HG03280 (cell line): Measurements from ENCODE around the gene PABPC1L2B.
"Not testable (repeated sequence)": the region's sequence is repeated elsewhere in the genome, so short reads cannot be mapped to it uniquely, and the experiment has no call there.

ENCODE experiments used
- ATAC-seq: cut with Tn5 transposase; IDR thresholded peaks from one replicate; pipeline ENCODE4 v1.9.1; 2021; ENCODE audit warnings: mild to moderate bottlenecking, moderate library complexity; ENCODE audit not compliant: unreplicated experiment

Gene PABPC1L2B

DNA sequence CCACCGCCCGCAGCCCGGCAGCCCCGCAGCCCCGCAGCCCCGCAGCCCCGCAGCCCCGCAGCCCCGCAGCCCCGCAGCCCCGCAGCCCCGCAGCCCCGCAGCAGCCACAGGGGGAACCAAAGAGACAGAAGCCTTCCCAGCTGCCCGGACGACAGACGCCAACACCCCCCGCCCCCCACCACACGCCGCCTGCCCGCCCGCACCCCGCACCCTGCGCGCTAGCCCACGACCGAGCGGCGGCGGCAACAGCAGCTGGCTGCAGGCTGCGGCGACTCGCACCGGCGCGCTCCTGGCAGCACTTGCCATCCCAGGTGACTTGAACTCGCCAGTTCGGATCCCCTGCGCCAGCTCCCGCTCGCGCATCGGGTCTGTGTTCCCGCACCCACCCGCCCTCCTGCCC is at the start of gene PABPC1L2B:
Gene PABPC1L2B (plus strand): TSS at position 207 of the 400 bp plus-strand sequence. CDS start 704 bp downstream, outside the sequence.
- ATAC-seq = not testable (repeated sequence)

DNA sequence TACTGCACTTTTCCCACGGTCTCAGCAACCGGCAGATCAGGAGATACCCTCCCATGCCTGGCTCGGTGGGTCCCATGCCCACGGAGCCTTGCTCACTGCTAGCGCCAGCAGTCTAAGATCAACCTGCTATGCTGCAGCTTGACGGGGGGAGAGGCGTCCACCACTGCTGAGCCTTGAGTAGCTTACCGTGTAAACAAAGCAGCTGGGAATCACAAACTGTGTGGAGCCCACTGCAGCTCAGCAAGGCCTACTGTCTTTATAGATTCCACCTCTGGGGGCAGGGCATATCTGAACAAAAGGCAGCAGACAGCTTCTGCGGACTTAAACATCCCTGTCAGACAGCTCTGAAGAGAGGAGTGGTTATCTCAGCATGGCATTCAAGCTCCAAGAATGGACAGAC is 42.8 kb upstream of the PABPC1L2B start:
- ATAC-seq = not testable (repeated sequence)

DNA sequence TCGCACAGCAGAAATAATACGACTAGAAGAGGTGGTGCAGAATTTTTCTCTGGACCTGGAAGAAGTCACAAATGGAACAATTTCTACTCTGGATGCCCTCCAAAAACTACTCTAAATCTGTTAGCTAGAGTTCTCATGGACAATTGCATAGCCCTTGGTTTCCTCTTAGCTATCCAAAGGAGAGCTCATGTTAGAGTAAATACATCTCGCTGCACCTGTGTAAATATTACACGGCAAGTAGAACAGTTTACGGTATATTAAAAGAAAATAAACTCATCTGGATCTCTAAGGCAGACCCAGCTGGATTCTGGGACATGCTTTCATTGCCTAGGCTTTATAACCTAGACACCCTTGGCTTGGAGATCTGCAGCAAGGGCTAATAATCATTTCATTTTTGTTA is 30.9 kb upstream of the PABPC1L2B start:
- ATAC-seq = not testable (repeated sequence)

DNA sequence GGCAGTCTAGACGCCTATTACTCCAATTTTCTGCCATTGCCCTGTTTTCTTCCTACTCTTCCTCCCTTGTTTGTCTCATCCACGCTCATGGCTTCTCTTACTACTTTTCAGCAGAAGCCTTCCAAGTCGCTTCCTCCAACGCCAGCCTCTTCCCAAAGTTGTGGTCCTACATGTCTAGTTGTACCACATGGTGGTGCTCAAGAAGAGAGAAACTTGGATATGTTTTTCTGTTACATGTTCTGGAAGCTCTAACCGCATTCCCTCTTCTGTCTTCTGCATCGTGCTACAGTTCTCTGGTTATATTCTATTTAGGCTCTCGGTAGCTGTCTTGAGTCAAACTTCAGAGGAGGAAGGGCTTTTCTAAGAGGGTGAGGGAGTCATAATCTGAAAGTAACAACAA is 27.9 kb upstream of the PABPC1L2B start:
- ATAC-seq = not testable (repeated sequence)

DNA sequence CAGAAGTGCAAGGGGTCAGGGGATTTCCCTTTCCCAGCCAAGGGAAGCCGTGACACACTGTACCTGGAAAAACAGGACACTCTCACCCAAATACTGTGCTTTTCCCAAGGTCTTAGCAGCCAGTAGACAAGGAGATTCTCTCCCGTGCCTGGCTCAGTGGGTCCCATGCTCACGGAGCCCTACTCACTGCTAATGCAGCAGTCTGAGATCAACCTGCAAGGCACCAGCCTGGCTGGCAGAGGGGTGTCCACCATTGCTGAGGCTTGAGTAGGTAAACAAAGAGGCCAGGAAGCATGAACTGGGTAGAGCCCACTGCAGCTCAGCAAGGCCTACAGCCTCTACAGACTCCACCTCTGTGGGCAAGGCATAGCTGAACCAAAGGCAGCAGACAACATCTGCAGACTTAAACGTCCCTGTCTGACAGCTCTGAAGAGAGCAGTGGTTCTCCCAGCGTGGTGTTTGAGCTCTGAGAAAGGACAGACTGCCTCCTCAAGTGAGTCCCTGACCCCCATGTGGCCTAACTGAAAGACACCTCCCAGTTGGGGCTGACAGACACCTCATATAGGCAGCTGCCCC is 21.8 kb upstream of the PABPC1L2B start:
- ATAC-seq = not testable (repeated sequence)

DNA sequence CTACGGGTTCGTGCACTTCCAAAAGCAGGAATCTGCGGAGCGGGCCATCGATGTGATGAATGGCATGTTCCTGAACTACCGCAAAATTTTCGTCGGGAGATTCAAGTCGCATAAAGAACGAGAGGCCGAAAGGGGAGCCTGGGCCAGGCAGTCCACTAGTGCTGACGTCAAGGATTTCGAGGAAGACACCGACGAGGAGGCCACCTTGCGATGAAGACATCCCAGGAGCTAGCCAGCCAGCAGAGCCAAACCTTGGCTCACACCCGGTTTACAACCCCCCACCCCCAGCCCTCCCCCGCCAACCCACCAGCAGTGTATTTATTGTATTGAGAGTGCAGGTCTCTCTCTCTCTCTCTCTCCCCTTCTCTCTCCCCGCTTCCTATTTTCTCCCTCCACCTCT is 1.3 kb downstream of the PABPC1L2B start:
- not testable (repeated sequence) for ATAC-seq

DNA sequence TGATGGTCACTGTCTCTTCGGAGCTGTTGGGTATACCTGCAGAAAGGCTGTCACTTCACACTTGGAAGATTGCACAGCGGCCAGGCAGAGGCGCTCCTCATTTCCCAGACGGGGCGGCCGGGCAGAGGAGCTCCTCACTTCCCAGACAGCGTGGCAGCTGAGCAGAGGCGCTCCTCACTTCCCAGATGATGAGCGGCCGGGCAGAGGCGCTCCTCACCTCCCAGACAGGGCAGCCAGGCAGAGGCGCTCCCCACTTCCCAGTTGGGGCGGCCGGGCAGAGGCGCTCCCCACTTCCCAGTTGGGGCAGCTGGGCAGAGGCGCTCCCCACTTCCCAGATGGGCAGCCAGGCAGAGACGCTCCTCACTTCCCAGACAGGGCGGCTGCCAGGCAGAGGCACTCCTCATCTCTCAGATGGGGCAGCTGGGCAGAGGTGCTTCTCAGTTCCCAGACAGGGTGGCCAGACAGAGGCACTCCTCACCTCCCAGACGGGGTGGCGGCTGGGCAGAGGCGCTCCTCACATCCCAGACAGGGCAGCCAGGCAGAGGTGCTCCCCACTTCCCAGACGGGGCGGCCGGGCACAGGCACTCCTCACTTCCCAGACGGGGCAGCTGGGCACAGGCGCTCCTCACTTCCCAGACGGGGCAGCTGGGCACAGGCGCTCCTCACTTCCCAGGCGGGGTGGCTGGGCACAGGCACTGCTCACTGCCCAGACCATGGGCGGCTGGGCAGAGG is 18.8 kb downstream of the PABPC1L2B start:
- no peak for ATAC-seq

DNA sequence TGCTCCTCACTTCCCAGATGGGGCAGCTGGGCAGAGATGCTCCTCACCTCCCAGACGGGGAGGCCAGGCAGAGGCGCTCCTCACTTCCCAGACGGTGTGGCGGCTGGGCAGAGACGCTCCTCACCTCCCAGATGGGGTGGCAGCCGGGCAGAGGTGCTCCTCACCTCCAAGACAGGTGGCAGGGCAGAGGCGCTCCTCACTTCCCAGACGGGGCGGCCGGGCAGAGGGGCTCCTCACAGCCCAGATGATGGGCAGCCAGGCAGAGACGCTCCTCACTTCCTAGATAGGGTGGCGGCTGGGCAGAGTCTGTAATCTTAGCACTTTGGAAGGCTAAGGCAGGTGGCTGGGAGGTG is 19.3 kb downstream of the PABPC1L2B start:
- ATAC-seq = not testable (repeated sequence)

DNA sequence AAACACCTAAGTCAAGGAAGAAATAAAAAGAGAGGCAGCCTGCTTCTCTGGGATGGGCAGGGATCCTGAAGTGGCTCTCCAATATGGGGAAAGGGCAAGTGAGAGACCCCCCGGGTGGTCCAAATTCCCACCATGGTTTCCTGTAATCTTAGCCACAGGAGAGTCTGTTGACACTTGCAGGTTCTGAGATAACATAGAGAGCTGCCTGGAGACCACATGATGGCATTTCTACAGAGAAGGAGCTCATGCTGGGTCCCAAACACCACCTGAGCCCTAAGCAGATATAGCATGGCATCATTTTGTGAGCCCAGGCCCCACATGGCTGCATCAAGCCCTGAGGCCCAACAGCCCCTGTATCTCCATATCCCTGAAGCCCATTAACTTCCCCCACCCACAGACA is 26.1 kb downstream of the PABPC1L2B start:
- ATAC-seq = no peak
